Testis (tissue), 3 donors: ENCODE measurements around the gene WBP1L. TPM values are rescaled to one million over a fixed set of nuclear protein-coding genes. Genes with fewer than 3 reads are reported as not detected.

Experiments
- DNase-seq: peaks from one replicate; pipeline ENCODE4 v3.0.0-alpha.2; 2019
- H3K27ac ChIP-seq, 2 donors: fragments of 200-600 bp; sonication (generic); one replicate each; pipeline ENCODE4 v1.5.1; 2019
- H3K27me3 ChIP-seq: fragments of 200-600 bp; sonication (generic); one replicate; pipeline ENCODE4 v1.5.1; 2019
- H3K36me3 ChIP-seq: fragments of 200-600 bp; sonication (generic); one replicate; pipeline ENCODE4 v1.5.1; 2017; ENCODE audit warnings: low read depth; ENCODE audit errors: missing control alignments
- H3K4me1 ChIP-seq: fragments of 200-600 bp; sonication (generic); one replicate; pipeline ENCODE4 v1.5.1; 2019
- H3K4me3 ChIP-seq, 2 donors: fragments of 200-600 bp; sonication (generic); one replicate each; pipeline ENCODE4 v1.5.1; 2017 to 2019
- H3K9me3 ChIP-seq: fragments of 200-600 bp; sonication (generic); one replicate; pipeline ENCODE4 v1.5.1; 2017
- POLR2A ChIP-seq: fragments of 450-650 bp; IDR thresholded peaks from one replicate; pipeline ENCODE4 v1.6.1; 2017; ENCODE audit warnings: antibody characterized with exemption, mild to moderate bottlenecking, moderate library complexity
- WGBS, 2 donors: methylation state at CpG; one replicate each; pipeline ENCODE4 v1.1.5; 2018; 5-methylcytosine and 5-hydroxymethylcytosine counted together
- intact Hi-C: fragments of 100-400 bp; cut with DNase I; formaldehyde crosslinking; loops from one replicate; pipeline ENCODE4 v1.15.1; 2023; ENCODE audit warnings: low total_unique reads
- polyA plus RNA-seq: library from polyadenylated mRNA; stranded (reverse); fragments of 350-450 nt; fragmentation: Illumina TruSeq; extraction: RNeasy Lipid Tissue Mini Kit (QIAGEN cat#74804); gene quantifications from one replicate; pipeline ENCODE4 v1.2.3, GENCODE V29; 2014; ENCODE audit warnings: low read depth, low replicate concordance; ENCODE audit not compliant: insufficient read depth
- total RNA-seq, 2 donors: library from RNA; depleted of rRNA; stranded (reverse); fragments of >200 nt; gene quantifications; one replicate each; pipeline ENCODE4 v1.2.3, GENCODE V29; 2016
- TF ChIP-seq, protein P1 (sequence below), 3 experiments: fragments of 450-650 bp in 2 of 3; fragments of 200-600 bp in 1 of 3; sonication (generic) in 1 of 3; IDR thresholded peaks; one replicate each; pipeline ENCODE4 v1.5.1; 2016 to 2019; ENCODE audit warnings: antibody characterized with exemption in 3 of 3, mild to moderate bottlenecking in 2 of 3, moderate library complexity in 1 of 3

The WBP1L gene
- total and polyA plus RNA-seq, 3 donors from 2014 or later, result 72.4 to 165 (median 113) TPM

GRCh38 chr10:102744374-102745051, 765 bp downstream of the WBP1L start:
- intact Hi-C loops, result no loop called here
- no peaks in the 10 kb centered on the region for H3K9me3 ChIP-seq
- peak overlapping the region; percentile 95 to 97 for H3K4me3 ChIP-seq
- H3K27me3 ChIP-seq, result no peaks in the 10 kb centered on the region
- H3K27ac ChIP-seq, result peak overlapping the region; percentile 89 to 95
- peak; percentile 57 for DNase-seq
- no peak for TF ChIP-seq POLR2A
- TF ChIP-seq, protein P1, sequence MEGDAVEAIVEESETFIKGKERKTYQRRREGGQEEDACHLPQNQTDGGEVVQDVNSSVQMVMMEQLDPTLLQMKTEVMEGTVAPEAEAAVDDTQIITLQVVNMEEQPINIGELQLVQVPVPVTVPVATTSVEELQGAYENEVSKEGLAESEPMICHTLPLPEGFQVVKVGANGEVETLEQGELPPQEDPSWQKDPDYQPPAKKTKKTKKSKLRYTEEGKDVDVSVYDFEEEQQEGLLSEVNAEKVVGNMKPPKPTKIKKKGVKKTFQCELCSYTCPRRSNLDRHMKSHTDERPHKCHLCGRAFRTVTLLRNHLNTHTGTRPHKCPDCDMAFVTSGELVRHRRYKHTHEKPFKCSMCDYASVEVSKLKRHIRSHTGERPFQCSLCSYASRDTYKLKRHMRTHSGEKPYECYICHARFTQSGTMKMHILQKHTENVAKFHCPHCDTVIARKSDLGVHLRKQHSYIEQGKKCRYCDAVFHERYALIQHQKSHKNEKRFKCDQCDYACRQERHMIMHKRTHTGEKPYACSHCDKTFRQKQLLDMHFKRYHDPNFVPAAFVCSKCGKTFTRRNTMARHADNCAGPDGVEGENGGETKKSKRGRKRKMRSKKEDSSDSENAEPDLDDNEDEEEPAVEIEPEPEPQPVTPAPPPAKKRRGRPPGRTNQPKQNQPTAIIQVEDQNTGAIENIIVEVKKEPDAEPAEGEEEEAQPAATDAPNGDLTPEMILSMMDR (IDR thresholded peaks at IDR 0.05), result no peak
- 2 to 5% methylated on average over 9 of the region's 9 CpGs for WGBS, 2 donors
- H3K4me1 ChIP-seq, result peaks cover 12% of the 10 kb centered on the region
- H3K36me3 ChIP-seq, result no peaks in the 10 kb centered on the region

GRCh38 chr10:102745157-102745556, 1.4 kb downstream of the WBP1L start:
- no peak for TF ChIP-seq POLR2A
- TF ChIP-seq, protein P1 (IDR thresholded peaks at IDR 0.05), result no peak
- no peaks in the 10 kb centered on the region for H3K27me3 ChIP-seq
- H3K27ac ChIP-seq, result peak overlapping the region in 1 of 2 donors; percentile 89
- no peaks in the 10 kb centered on the region for H3K9me3 ChIP-seq
- intact Hi-C loops, result no loop called here
- no peak for DNase-seq
- H3K36me3 ChIP-seq, result no peaks in the 10 kb centered on the region
- 57 to 58% methylated on average over 4 of the region's 4 CpGs for WGBS, 2 donors
- H3K4me1 ChIP-seq, result peaks cover 12% of the 10 kb centered on the region
- H3K4me3 ChIP-seq, result peak overlapping the region in 1 of 2 donors; percentile 97

DNA sequence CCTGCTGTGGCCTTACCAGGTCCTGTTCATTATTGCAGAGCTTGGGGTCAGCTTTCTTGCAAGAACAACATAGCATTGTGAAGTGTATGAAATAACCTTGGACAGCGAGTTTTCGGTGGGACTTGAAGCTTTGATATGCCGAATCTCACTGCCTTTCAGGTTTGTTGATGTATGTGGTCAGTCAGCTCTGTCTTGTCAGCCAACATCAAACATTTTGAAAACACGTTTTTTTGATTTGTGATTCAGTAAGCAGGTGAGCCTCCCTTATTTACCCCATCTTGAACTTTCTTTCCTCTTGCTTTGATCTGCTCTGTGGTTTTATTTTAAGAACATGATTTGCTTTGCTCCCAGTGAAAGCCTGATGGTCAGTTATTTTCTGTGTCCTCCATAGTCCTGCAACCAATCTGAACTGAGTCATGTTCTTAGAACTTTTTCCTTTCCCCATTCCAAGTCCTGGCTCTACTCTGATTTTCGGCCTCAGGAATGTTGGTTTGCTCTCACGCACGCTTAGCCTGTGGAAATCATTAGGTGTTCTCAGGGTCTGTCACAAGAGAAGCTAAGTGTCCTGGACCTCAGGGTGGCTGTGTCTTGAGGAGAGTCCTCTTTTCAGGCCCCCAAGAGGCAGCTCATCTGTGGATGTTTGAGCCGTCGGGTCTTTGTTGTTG, 8.7 kb downstream of the WBP1L start:
- peak overlapping the region; percentile 66 to 72 for H3K27ac ChIP-seq
- H3K4me1 ChIP-seq, result peaks cover 25% of the 10 kb centered on the region
- 62 to 65% methylated on average over 9 of the region's 9 CpGs for WGBS, 2 donors
- H3K36me3 ChIP-seq, result no peaks in the 10 kb centered on the region
- intact Hi-C loops, result no loop called here
- TF ChIP-seq POLR2A, result no peak
- TF ChIP-seq, protein P1 (IDR thresholded peaks at IDR 0.05), result no peak
- no peaks in the 10 kb centered on the region for H3K9me3 ChIP-seq
- H3K27me3 ChIP-seq, result no peaks in the 10 kb centered on the region
- H3K4me3 ChIP-seq, result no peak overlapping the region
- no peak for DNase-seq

DNA sequence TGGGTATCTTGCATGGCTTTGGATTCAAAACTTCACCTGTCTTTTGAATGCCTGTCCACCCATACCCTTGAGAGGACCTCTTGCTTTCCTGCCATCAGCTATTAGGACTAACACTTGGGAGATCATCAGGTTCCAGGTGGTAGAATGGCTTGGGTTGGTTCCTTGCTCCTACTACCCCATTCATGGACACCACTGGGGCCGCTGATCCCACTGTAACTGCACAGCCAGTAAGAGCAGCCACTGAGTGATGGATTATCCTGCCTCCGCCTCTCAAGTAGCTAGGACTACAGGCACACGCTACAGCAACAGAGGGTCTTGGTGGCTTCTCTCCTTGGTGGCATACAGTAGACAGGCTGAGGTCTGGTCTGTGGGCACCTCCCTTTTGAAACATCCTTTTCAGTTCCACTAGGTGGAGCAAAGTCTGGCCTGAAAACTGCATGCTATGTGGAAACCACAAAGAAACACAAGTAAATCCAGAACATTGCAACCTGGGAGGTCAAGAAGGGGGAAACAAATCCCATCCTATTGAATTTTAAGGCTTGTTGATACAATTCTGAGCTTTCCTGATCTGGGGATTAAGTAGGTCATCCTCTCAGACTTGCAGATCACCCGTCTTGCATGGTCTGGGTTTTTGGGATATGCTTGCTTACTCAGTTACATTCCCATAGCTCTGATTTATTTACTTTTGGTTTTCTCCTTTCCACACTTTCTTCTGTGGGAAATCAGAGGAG, 9.4 kb downstream of the WBP1L start:
- peaks cover 26% of the 10 kb centered on the region for H3K4me1 ChIP-seq
- no peak overlapping the region for H3K4me3 ChIP-seq
- H3K9me3 ChIP-seq, result no peaks in the 10 kb centered on the region
- peak overlapping the region; percentile 66 to 72 for H3K27ac ChIP-seq
- TF ChIP-seq, protein P1 (IDR thresholded peaks at IDR 0.05), result peak; percentile 47 to 67 (median 67)
- TF ChIP-seq POLR2A, result no peak
- WGBS, 2 donors, result 80 to 81% methylated on average over 4 of the region's 4 CpGs
- no peaks in the 10 kb centered on the region for H3K27me3 ChIP-seq
- H3K36me3 ChIP-seq, result no peaks in the 10 kb centered on the region
- intact Hi-C loops, result no loop called here
- DNase-seq, result peak; percentile 53
